ENCODE results near the gene CCDC40.

DNA sequence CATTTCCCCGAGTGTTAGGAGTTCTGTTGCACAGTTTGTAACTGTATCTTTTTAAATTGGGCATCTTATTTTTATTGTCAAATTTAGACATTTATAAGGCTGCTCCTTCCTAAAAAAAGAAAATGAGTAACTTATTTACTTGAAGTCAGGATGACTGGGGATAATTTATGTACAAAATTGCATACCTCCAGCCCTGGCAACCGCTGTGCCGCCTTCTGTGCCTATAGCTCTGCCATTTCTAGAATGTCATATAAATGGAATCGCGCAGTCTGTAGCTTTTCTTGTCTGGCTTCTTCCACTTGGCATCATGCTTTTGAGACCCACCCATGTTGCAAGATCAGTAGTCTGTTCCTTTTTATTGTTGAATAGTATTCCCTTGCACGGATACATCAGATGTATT, 36.0 kb downstream of the CCDC40 start:
- TF ChIP-seq, protein P1, sequence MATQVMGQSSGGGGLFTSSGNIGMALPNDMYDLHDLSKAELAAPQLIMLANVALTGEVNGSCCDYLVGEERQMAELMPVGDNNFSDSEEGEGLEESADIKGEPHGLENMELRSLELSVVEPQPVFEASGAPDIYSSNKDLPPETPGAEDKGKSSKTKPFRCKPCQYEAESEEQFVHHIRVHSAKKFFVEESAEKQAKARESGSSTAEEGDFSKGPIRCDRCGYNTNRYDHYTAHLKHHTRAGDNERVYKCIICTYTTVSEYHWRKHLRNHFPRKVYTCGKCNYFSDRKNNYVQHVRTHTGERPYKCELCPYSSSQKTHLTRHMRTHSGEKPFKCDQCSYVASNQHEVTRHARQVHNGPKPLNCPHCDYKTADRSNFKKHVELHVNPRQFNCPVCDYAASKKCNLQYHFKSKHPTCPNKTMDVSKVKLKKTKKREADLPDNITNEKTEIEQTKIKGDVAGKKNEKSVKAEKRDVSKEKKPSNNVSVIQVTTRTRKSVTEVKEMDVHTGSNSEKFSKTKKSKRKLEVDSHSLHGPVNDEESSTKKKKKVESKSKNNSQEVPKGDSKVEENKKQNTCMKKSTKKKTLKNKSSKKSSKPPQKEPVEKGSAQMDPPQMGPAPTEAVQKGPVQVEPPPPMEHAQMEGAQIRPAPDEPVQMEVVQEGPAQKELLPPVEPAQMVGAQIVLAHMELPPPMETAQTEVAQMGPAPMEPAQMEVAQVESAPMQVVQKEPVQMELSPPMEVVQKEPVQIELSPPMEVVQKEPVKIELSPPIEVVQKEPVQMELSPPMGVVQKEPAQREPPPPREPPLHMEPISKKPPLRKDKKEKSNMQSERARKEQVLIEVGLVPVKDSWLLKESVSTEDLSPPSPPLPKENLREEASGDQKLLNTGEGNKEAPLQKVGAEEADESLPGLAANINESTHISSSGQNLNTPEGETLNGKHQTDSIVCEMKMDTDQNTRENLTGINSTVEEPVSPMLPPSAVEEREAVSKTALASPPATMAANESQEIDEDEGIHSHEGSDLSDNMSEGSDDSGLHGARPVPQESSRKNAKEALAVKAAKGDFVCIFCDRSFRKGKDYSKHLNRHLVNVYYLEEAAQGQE (IDR thresholded peaks at IDR 0.05; ENCODE audit: low read depth, low read length), result no peak
- TF ChIP-seq, protein P2, sequence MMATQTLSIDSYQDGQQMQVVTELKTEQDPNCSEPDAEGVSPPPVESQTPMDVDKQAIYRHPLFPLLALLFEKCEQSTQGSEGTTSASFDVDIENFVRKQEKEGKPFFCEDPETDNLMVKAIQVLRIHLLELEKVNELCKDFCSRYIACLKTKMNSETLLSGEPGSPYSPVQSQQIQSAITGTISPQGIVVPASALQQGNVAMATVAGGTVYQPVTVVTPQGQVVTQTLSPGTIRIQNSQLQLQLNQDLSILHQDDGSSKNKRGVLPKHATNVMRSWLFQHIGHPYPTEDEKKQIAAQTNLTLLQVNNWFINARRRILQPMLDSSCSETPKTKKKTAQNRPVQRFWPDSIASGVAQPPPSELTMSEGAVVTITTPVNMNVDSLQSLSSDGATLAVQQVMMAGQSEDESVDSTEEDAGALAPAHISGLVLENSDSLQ (IDR thresholded peaks at IDR 0.05), result no peak
- TF ChIP-seq PML (IDR thresholded peaks at IDR 0.05; ENCODE audit: low read length), result no peak
